ENCODE data around the gene FASTKD1.
"Not testable (repeated sequence)": the region's sequence is repeated elsewhere in the genome, so short reads cannot be mapped to it uniquely, and the experiment has no call there.

GRCh38 chr2:169516488-169516995 lies 57.1 kb downstream of the FASTKD1 start:
- TF ChIP-seq, protein P1, sequence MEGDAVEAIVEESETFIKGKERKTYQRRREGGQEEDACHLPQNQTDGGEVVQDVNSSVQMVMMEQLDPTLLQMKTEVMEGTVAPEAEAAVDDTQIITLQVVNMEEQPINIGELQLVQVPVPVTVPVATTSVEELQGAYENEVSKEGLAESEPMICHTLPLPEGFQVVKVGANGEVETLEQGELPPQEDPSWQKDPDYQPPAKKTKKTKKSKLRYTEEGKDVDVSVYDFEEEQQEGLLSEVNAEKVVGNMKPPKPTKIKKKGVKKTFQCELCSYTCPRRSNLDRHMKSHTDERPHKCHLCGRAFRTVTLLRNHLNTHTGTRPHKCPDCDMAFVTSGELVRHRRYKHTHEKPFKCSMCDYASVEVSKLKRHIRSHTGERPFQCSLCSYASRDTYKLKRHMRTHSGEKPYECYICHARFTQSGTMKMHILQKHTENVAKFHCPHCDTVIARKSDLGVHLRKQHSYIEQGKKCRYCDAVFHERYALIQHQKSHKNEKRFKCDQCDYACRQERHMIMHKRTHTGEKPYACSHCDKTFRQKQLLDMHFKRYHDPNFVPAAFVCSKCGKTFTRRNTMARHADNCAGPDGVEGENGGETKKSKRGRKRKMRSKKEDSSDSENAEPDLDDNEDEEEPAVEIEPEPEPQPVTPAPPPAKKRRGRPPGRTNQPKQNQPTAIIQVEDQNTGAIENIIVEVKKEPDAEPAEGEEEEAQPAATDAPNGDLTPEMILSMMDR (IDR thresholded peaks at IDR 0.05; ENCODE audit: low read depth, low read length): not testable (repeated sequence)
- not testable (repeated sequence) for TF ChIP-seq POLR2A (IDR thresholded peaks at IDR 0.05; ENCODE audit: extremely low read depth, insufficient read length); MYC (IDR thresholded peaks at IDR 0.05; ENCODE audit: low read depth, low read length)
- TF ChIP-seq, protein P2, sequence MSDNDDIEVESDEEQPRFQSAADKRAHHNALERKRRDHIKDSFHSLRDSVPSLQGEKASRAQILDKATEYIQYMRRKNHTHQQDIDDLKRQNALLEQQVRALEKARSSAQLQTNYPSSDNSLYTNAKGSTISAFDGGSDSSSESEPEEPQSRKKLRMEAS (IDR thresholded peaks at IDR 0.05; ENCODE audit: low read depth, low read length): not testable (repeated sequence)

Data from NB4 (cell line).